AML-193 (cell line): ENCODE results near the gene PHGDH.
A peak's percentile ranks its signal among the peaks of the same experiment; 100 is the strongest.
"Not testable (repeated sequence)": the region's sequence is repeated elsewhere in the genome, so short reads cannot be mapped to it uniquely, and the experiment has no call there.

Experiments used
- DNase-seq, 2 experiments: peaks; one replicate each; lab custom pipeline; 2025; lab: John Stamatoyannopoulos, UW

The PHGDH gene

GRCh38 chr1:119766374-119766794 lies 54.6 kb downstream of the PHGDH start:
- DNase-seq, result no peak

- DNase-seq, result no peak
Measured at GRCh38 chr1:119767486-119767885, 55.8 kb downstream of the PHGDH start.

GRCh38 chr1:119768778-119769177 lies 57.0 kb downstream of the PHGDH start, which contains the start of gene HMGCS2:
HMGCS2 (minus strand) TSS chr1:119768905; CDS start chr1:119768844, 61 bp downstream.
- no peak for DNase-seq

- DNase-seq, result no peak
Measured at GRCh38 chr1:119771016-119771415, 59.3 kb downstream of the PHGDH start.

GRCh38 chr1:119771770-119772169 lies 60.0 kb downstream of the PHGDH start:
- DNase-seq, result no peak

- no peak for DNase-seq
Measured at GRCh38 chr1:119772298-119772697, 60.6 kb downstream of the PHGDH start.

- no peak for DNase-seq
Measured at GRCh38 chr1:119773711-119774241, 62.0 kb downstream of the PHGDH start.

GRCh38 chr1:119774746-119775490 lies 63.2 kb downstream of the PHGDH start:
- no peak for DNase-seq

GRCh38 chr1:119778359-119778758 lies 66.6 kb downstream of the PHGDH start:
- no peak for DNase-seq

- DNase-seq, result no peak
Measured at GRCh38 chr1:119778886-119779560, 67.3 kb downstream of the PHGDH start.

- DNase-seq, result no peak
Measured at GRCh38 chr1:119779869-119780356, 68.2 kb downstream of the PHGDH start.

GRCh38 chr1:119781434-119782210 lies 69.9 kb downstream of the PHGDH start:
- no peak for DNase-seq

- DNase-seq, result no peak
Measured at GRCh38 chr1:119782631-119783325, 71.0 kb downstream of the PHGDH start.

- DNase-seq, result peak; percentile 34 to 41
Measured at GRCh38 chr1:119783354-119784185, 71.8 kb downstream of the PHGDH start.

- peak; percentile 57 to 60 for DNase-seq
Measured at GRCh38 chr1:119784191-119784781, 72.6 kb downstream of the PHGDH start.

- DNase-seq, result not testable (repeated sequence)
Measured at GRCh38 chr1:119786046-119786445, 74.3 kb downstream of the PHGDH start.

- not testable (repeated sequence) for DNase-seq
Measured at GRCh38 chr1:119786473-119787050, 74.8 kb downstream of the PHGDH start.

- DNase-seq, result peak; percentile 70 to 74
Measured at GRCh38 chr1:119787776-119788175, 76.0 kb downstream of the PHGDH start.

GRCh38 chr1:119790451-119791198 lies 78.9 kb downstream of the PHGDH start:
- no peak for DNase-seq
